Measurements from ENCODE around the gene TRMT112.

DNA sequence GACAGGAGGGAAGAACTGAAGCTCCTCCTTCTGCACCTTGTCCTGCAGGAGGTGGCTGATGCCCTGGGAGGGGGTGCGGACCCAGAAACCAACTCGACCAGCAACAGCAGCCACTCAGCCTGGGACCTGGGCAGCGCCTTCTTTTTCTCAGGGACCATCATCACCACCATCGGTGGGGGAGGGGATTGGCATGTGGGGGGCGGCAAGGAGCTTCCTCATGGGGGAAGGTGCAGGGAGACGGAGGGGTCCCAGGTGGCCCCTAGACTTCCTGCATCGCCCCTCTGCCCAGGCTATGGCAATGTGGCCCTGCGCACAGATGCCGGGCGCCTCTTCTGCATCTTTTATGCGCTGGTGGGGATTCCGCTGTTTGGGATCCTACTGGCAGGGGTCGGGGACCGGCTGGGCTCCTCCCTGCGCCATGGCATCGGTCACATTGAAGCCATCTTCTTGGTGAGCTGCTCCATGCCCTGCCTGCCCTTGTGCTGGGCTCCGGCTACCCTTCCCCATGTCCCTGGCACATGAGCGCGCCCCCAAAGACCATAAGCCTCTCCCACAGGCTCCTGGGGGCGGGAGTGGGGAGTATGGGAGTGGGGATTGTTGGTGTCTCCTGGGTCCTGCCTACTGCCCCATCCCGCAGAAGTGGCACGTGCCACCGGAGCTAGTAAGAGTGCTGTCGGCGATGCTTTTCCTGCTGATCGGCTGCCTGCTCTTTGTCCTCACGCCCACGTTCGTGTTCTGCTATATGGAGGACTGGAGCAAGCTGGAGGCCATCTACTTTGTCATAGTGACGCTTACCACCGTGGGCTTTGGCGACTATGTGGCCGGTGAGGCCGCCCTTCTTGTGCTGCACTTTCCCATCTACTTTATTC is 20.3 kb downstream of the TRMT112 start:
- TF ChIP-seq CTCF (conservative IDR thresholded peaks at IDR 0.05 in 1 of 2, IDR thresholded peaks at IDR 0.05 in 1 of 2; ENCODE audit: low read depth in 1 of 2, low read length in 2 of 2): no peak
- no peak for TF ChIP-seq EZH2 (IDR thresholded peaks at IDR 0.05; ENCODE audit: low read length, missing control alignments)
